ENCODE measurements around the gene FRS3. TPM values are rescaled to one million over a fixed set of nuclear protein-coding genes. Genes with fewer than 3 reads are reported as not detected.

The FRS3 gene
- total and polyA plus RNA-seq, 2 of the 13 experiments (the other 11 are each of a cell fraction or from before 2014, with no cell fraction given): 3.0 to 7.4 TPM

DNA sequence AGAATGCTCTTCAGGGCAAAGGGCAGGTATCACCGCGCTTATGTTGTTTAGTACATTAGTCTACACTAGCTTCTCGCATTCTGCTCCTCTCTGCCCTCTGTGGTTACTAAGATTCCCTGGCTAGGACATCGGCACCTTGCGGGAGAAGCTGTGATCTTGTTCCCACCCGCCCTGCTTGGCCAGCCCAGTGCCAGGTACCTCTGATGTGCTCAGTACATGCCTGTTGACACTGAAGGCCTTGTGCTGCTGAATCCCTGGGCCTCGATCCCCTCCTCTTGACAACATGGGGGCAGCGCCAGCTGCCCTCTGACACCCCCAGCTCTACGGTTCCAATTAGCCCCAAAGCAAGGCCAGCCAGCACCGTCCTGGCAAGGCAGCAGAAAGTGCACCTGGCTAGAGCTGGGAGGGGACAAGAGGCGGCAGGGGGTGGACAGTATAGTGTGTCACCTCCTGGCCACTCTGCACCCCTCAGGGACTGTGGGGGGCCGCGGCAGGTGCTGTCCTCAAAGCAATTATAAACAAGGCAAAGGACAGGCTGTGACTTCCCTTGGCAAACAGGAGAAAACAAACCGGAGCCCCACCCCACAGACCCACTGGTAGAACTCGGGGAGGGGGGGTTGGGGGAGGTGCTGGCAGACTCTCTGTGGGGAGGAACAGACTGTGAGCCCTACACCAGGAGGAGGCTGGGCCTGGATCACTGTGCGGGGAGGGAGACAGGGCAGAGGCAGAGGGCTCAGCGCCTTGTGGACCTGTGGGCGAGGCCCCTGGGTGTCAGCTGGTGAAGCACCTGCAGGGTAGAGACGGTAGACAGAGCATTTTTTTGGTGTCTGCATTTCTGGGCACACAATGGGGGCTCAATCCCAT lies 51.4 kb downstream of the FRS3 start (continued):
- TF ChIP-seq, protein P1, sequence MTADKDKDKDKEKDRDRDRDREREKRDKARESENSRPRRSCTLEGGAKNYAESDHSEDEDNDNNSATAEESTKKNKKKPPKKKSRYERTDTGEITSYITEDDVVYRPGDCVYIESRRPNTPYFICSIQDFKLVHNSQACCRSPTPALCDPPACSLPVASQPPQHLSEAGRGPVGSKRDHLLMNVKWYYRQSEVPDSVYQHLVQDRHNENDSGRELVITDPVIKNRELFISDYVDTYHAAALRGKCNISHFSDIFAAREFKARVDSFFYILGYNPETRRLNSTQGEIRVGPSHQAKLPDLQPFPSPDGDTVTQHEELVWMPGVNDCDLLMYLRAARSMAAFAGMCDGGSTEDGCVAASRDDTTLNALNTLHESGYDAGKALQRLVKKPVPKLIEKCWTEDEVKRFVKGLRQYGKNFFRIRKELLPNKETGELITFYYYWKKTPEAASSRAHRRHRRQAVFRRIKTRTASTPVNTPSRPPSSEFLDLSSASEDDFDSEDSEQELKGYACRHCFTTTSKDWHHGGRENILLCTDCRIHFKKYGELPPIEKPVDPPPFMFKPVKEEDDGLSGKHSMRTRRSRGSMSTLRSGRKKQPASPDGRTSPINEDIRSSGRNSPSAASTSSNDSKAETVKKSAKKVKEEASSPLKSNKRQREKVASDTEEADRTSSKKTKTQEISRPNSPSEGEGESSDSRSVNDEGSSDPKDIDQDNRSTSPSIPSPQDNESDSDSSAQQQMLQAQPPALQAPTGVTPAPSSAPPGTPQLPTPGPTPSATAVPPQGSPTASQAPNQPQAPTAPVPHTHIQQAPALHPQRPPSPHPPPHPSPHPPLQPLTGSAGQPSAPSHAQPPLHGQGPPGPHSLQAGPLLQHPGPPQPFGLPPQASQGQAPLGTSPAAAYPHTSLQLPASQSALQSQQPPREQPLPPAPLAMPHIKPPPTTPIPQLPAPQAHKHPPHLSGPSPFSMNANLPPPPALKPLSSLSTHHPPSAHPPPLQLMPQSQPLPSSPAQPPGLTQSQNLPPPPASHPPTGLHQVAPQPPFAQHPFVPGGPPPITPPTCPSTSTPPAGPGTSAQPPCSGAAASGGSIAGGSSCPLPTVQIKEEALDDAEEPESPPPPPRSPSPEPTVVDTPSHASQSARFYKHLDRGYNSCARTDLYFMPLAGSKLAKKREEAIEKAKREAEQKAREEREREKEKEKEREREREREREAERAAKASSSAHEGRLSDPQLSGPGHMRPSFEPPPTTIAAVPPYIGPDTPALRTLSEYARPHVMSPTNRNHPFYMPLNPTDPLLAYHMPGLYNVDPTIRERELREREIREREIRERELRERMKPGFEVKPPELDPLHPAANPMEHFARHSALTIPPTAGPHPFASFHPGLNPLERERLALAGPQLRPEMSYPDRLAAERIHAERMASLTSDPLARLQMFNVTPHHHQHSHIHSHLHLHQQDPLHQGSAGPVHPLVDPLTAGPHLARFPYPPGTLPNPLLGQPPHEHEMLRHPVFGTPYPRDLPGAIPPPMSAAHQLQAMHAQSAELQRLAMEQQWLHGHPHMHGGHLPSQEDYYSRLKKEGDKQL (CRISPR knock-in tag; IDR thresholded peaks at IDR 0.05; ENCODE audit: low read depth): 0 out of 2 replicates have a peak, but pooled peaks have one; percentile 6
- TF ChIP-seq ZSCAN9 (CRISPR knock-in tag; IDR thresholded peaks at IDR 0.05; ENCODE audit: borderline replicate concordance) (0 out of 2 replicates have a peak, but pooled peaks have one; percentile 16), SRSF1 (optimal IDR thresholded peaks at IDR 0.05; ENCODE audit: low read depth, low read length) (peak; percentile 71), ZNF430 (CRISPR knock-in tag; IDR thresholded peaks at IDR 0.05) (no peak), ZNF556 (CRISPR knock-in tag; IDR thresholded peaks at IDR 0.05; ENCODE audit: borderline replicate concordance) (0 out of 2 replicates have a peak, but pooled peaks have one; percentile 19), ARID2 (CRISPR knock-in tag; IDR thresholded peaks at IDR 0.05; ENCODE audit: borderline replicate concordance) (no peak), GATAD2A (CRISPR knock-in tag; IDR thresholded peaks at IDR 0.05) (0 out of 2 replicates have a peak, but pooled peaks have one; percentile 27), ZNF850 (CRISPR knock-in tag; conservative IDR thresholded peaks at IDR 0.05) (no peak), FLYWCH1 (CRISPR knock-in tag; IDR thresholded peaks at IDR 0.05) (no peak), RARA (CRISPR knock-in tag; IDR thresholded peaks at IDR 0.05) (no peak), SMYD3 (CRISPR knock-in tag; IDR thresholded peaks at IDR 0.05) (no peak), NBN (conservative IDR thresholded peaks at IDR 0.05) (no peak)
- TF ChIP-seq, protein P2, sequence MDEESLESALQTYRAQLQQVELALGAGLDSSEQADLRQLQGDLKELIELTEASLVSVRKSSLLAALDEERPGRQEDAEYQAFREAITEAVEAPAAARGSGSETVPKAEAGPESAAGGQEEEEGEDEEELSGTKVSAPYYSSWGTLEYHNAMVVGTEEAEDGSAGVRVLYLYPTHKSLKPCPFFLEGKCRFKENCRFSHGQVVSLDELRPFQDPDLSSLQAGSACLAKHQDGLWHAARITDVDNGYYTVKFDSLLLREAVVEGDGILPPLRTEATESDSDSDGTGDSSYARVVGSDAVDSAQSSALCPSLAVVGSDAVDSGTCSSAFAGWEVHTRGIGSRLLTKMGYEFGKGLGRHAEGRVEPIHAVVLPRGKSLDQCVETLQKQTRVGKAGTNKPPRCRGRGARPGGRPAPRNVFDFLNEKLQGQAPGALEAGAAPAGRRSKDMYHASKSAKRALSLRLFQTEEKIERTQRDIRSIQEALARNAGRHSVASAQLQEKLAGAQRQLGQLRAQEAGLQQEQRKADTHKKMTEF (CRISPR knock-in tag; IDR thresholded peaks at IDR 0.05): 0 out of 2 replicates have a peak, but pooled peaks have one; percentile 29
- TF ChIP-seq, protein P3, sequence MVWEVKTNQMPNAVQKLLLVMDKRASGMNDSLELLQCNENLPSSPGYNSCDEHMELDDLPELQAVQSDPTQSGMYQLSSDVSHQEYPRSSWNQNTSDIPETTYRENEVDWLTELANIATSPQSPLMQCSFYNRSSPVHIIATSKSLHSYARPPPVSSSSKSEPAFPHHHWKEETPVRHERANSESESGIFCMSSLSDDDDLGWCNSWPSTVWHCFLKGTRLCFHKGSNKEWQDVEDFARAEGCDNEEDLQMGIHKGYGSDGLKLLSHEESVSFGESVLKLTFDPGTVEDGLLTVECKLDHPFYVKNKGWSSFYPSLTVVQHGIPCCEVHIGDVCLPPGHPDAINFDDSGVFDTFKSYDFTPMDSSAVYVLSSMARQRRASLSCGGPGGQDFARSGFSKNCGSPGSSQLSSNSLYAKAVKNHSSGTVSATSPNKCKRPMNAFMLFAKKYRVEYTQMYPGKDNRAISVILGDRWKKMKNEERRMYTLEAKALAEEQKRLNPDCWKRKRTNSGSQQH (CRISPR knock-in tag; IDR thresholded peaks at IDR 0.05; ENCODE audit: low read depth): no peak
- TF ChIP-seq, protein P4, sequence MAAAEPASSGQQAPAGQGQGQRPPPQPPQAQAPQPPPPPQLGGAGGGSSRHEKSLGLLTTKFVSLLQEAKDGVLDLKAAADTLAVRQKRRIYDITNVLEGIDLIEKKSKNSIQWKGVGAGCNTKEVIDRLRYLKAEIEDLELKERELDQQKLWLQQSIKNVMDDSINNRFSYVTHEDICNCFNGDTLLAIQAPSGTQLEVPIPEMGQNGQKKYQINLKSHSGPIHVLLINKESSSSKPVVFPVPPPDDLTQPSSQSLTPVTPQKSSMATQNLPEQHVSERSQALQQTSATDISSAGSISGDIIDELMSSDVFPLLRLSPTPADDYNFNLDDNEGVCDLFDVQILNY (CRISPR knock-in tag; conservative IDR thresholded peaks at IDR 0.05): no peak
- TF ChIP-seq, protein P5, sequence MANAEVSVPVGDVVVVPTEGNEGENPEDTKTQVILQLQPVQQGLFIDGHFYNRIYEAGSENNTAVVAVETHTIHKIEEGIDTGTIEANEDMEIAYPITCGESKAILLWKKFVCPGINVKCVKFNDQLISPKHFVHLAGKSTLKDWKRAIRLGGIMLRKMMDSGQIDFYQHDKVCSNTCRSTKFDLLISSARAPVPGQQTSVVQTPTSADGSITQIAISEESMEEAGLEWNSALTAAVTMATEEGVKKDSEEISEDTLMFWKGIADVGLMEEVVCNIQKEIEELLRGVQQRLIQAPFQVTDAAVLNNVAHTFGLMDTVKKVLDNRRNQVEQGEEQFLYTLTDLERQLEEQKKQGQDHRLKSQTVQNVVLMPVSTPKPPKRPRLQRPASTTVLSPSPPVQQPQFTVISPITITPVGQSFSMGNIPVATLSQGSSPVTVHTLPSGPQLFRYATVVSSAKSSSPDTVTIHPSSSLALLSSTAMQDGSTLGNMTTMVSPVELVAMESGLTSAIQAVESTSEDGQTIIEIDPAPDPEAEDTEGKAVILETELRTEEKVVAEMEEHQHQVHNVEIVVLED (CRISPR knock-in tag; IDR thresholded peaks at IDR 0.05; ENCODE audit: borderline replicate concordance): no peak
